HepG2 (cell line): ENCODE results near the gene CAPN14. TPM values are rescaled to one million over a fixed set of nuclear protein-coding genes. Genes with fewer than 3 reads are reported as not detected.

Experiments used
- ATAC-seq: fragments of 200-7000 bp; cut with Tn5 transposase; 3 replicates; pipeline ENCODE4 v1.9.1; 2020; ENCODE audit warnings: mild to moderate bottlenecking, moderate library complexity
- BruUV-seq: library from RNA; stranded (reverse); fragments of 400-500 nt; replicated peaks from 2 replicates; lab custom pipeline; 2021; lab: Mats Ljungman, UMichigan
- CTCF ChIA-PET: fragments of 300-600 bp; formaldehyde crosslinking; extraction: SDS; loops from one replicate; lab custom pipeline; 2021; ENCODE audit warnings: low total read pairs, inconsistent platforms, low intra/inter-chr PET ratio; lab: Yijun Ruan, JAX
- POLR2A ChIA-PET: fragments of 350-600 bp; sonication (Branson Sonifier 250); formaldehyde crosslinking; loops from one replicate; lab custom pipeline; 2020; ENCODE audit warnings: antibody characterized with exemption, inconsistent platforms; lab: Yijun Ruan, JAX
- DNase-seq: peaks from one replicate; pipeline ENCODE4 v3.0.0-alpha.2; 2015; ENCODE audit warnings: low spot score
- FAIRE-seq: peaks from 3 replicates; lab custom pipeline; 2011; peaks lifted over from hg19 to GRCh38; lab: Jason Lieb, UNC
- H2AFZ ChIP-seq: one replicate; pipeline ENCODE4 v1.6.1; 2011; ENCODE audit warnings: low read length, inconsistent platforms
- H3K27ac ChIP-seq: fragments of 300-600 bp; 3 replicates; pipeline ENCODE4 v1.8.0; 2011; ENCODE audit warnings: mixed run types, mild to moderate bottlenecking, mixed read lengths, low read length, inconsistent platforms; ENCODE audit not compliant: insufficient read depth; ENCODE audit errors: extremely low read length
- H3K27me3 ChIP-seq, 2 experiments: fragments of 200-600 bp in 1 of 2; 2 replicates in 1 of 2; 3 replicates in 1 of 2; pipeline versions ENCODE4 v1.6.0 to v1.8.0; 2011; ENCODE audit warnings: low read length in 2 of 2, mild to moderate bottlenecking in 2 of 2, moderate library complexity in 2 of 2, inconsistent platforms in 1 of 2; ENCODE audit not compliant: insufficient read depth in 2 of 2, control insufficient read depth in 1 of 2
- H3K36me3 ChIP-seq, 2 experiments: fragments of 200-600 bp in 1 of 2; replicated peaks in 1 of 2; 2 replicates in 1 of 2; 3 replicates in 1 of 2; pipeline versions ENCODE4 v1.5.1 to v1.8.0; 2011; ENCODE audit warnings: low read length in 2 of 2, inconsistent platforms in 1 of 2; ENCODE audit not compliant: insufficient read depth in 2 of 2, control insufficient read depth in 1 of 2
- H3K4me1 ChIP-seq: 2 replicates; pipeline ENCODE4 v1.5.1; 2012; ENCODE audit warnings: low read length, inconsistent platforms; ENCODE audit not compliant: insufficient read depth
- H3K4me2 ChIP-seq: 2 replicates; pipeline ENCODE4 v1.6.0; 2011; ENCODE audit warnings: low read depth, low read length, inconsistent platforms
- H3K4me3 ChIP-seq, 3 experiments: fragments of 200-600 bp in 1 of 3; sonication (generic), shearing (Covaris generic) in 1 of 3; replicated peaks in 1 of 3; 2 replicates each; pipeline ENCODE4 v1.5.1; 2011 to 2016; ENCODE audit warnings: low read length in 3 of 3, inconsistent platforms in 2 of 3, low read depth in 2 of 3, mild to moderate bottlenecking in 2 of 3, control low read depth in 1 of 3, mixed read lengths in 1 of 3; ENCODE audit not compliant: insufficient read depth in 1 of 3
- H3K79me2 ChIP-seq: one replicate; pipeline ENCODE4 v1.6.1; 2011; ENCODE audit warnings: low read length, inconsistent platforms; ENCODE audit not compliant: insufficient read depth
- H3K9ac ChIP-seq: 2 replicates; pipeline ENCODE4 v1.6.0; 2011; ENCODE audit warnings: mild to moderate bottlenecking, low read depth, low read length, inconsistent platforms; ENCODE audit not compliant: insufficient read depth
- H3K9me3 ChIP-seq: 2 replicates; pipeline ENCODE4 v1.5.1; 2012; ENCODE audit warnings: mild to moderate bottlenecking, low read length
- H4K20me1 ChIP-seq: 2 replicates; pipeline ENCODE4 v1.6.0; 2011; ENCODE audit warnings: inconsistent platforms, mild to moderate bottlenecking, low read length, moderate library complexity; ENCODE audit not compliant: insufficient read depth
- ATF3 ChIP-seq: sonication (generic); formaldehyde crosslinking; IDR thresholded peaks from 2 replicates; pipeline ENCODE4 v1.4.0; 2020; ENCODE audit warnings: missing genetic modification reagents
- GABPB1 ChIP-seq: IDR thresholded peaks from 2 replicates; pipeline ENCODE4 v1.6.1; 2016; ENCODE audit warnings: mild to moderate bottlenecking, missing genetic modification reagents, moderate library complexity, missing compliant biosample characterization
- KDM3A ChIP-seq: IDR thresholded peaks from 2 replicates; pipeline ENCODE4 v1.6.1; 2018; ENCODE audit warnings: low read depth, missing compliant biosample characterization
- POGK ChIP-seq: sonication (generic); formaldehyde crosslinking; conservative IDR thresholded peaks from 2 replicates; pipeline ENCODE4 v1.8.0; 2022; ENCODE audit warnings: mild to moderate bottlenecking, moderate library complexity, missing genetic modification reagents
- UBTF ChIP-seq: sonication (generic); formaldehyde crosslinking; IDR thresholded peaks from 2 replicates; pipeline ENCODE4 v1.4.0; 2020; ENCODE audit warnings: mild to moderate bottlenecking, missing genetic modification reagents
- ZBTB44 ChIP-seq: sonication (generic); formaldehyde crosslinking; IDR thresholded peaks from 2 replicates; pipeline ENCODE4 v1.4.0; 2020; ENCODE audit warnings: missing genetic modification reagents
- ZFP36L1 ChIP-seq: sonication (generic); formaldehyde crosslinking; IDR thresholded peaks from 2 replicates; pipeline ENCODE4 v1.8.0; 2022; ENCODE audit warnings: mild to moderate bottlenecking, missing genetic modification reagents, moderate library complexity
- ZFP91 ChIP-seq: sonication (generic); formaldehyde crosslinking; IDR thresholded peaks from 2 replicates; pipeline ENCODE4 v1.9.0; 2022; ENCODE audit warnings: missing genetic modification reagents, mild to moderate bottlenecking, borderline replicate concordance
- ZNF10 ChIP-seq: sonication (generic); formaldehyde crosslinking; IDR thresholded peaks from 2 replicates; pipeline ENCODE4 v1.4.0; 2020; ENCODE audit warnings: mild to moderate bottlenecking, low read depth, missing genetic modification reagents, borderline replicate concordance
- ZNF256 ChIP-seq: sonication (generic); formaldehyde crosslinking; conservative IDR thresholded peaks from 2 replicates; pipeline ENCODE4 v1.4.0; 2020; ENCODE audit warnings: missing genetic modification reagents
- ZNF468 ChIP-seq: sonication (generic); formaldehyde crosslinking; IDR thresholded peaks from 2 replicates; pipeline ENCODE4 v1.8.0; 2022; ENCODE audit warnings: mild to moderate bottlenecking, moderate library complexity, missing genetic modification reagents
- ZNF766 ChIP-seq: sonication (generic); formaldehyde crosslinking; IDR thresholded peaks from 2 replicates; pipeline ENCODE4 v1.5.0; 2020; ENCODE audit warnings: missing genetic modification reagents, borderline replicate concordance
- ZNF781 ChIP-seq: sonication (generic); formaldehyde crosslinking; IDR thresholded peaks from 2 replicates; pipeline ENCODE4 v1.5.1; 2020; ENCODE audit warnings: borderline replicate concordance, mild to moderate bottlenecking, missing genetic modification reagents; ENCODE audit errors: not compliant biosample characterization
- ZNF782 ChIP-seq: sonication (generic); formaldehyde crosslinking; IDR thresholded peaks from 2 replicates; pipeline ENCODE4 v1.4.0; 2020; ENCODE audit warnings: missing genetic modification reagents, mild to moderate bottlenecking, borderline replicate concordance
- ZNF792 ChIP-seq: IDR thresholded peaks from 2 replicates; pipeline ENCODE4 v1.6.1; 2016
- WGBS: methylation state at CpG from one replicate; pipeline ENCODE4 v1.1.6; 2017; ENCODE audit warnings: low lambda C conversion rate; 5-methylcytosine and 5-hydroxymethylcytosine counted together
- in situ Hi-C: cut with HindIII; loops from 2 replicates; pipeline ENCODE4 v1.10.0; 2017; ENCODE audit warnings: low pct_unique_long_range_greater_than_20kb; ENCODE audit not compliant: extremely low pct_ligation_motif_present
- intact Hi-C: fragments of 100-400 bp; cut with micrococcal nuclease; formaldehyde crosslinking; loops from one replicate; pipeline ENCODE4 v1.10.0; 2022; ENCODE audit not compliant: unreplicated experiment
- polyA plus RNA-seq, 8 experiments: library from polyadenylated mRNA; depleted of rRNA in 3 of 8; stranded (reverse) in 7 of 8; unstranded in 1 of 8; fragments of >200 nt; fragmentation: Illumina TruSeq in 4 of 8; extraction: Trizol in 4 of 8; gene quantifications; 2 replicates each; pipeline versions ENCODE4 v1.2.1 to v1.2.3, GENCODE V29; 2011 to 2016; ENCODE audit warnings: low read depth in 4 of 8, missing spikeins in 1 of 8, mixed read lengths in 1 of 8; ENCODE audit not compliant: insufficient read depth in 1 of 8
- total RNA-seq, 5 experiments: library from RNA; depleted of rRNA; stranded (reverse); fragments of >200 nt; fragmentation: Illumina TruSeq; extraction: Trizol; gene quantifications; 2 replicates each; pipeline ENCODE4 v1.2.3, GENCODE V29; 2016; ENCODE audit warnings: low read depth in 1 of 5

CAPN14 gene
- total and polyA plus RNA-seq, 2 of the 13 experiments (the other 11 are each of a cell fraction or from before 2014, with no cell fraction given): not detected

GRCh38 chr2:31124904-31125303, 92.4 kb downstream of the CAPN14 start:
- no peaks in the 10 kb centered on the region for H3K4me1 ChIP-seq
- no peak for DNase-seq
- BruUV-seq: no TSS peak
- intact Hi-C loops: no loop called here
- no peaks in the 10 kb centered on the region for H3K36me3 ChIP-seq
- H2AFZ ChIP-seq: no peak overlapping the region
- H3K4me3 ChIP-seq: no peak overlapping the region
- no peaks in the 10 kb centered on the region for H4K20me1 ChIP-seq
- no peak overlapping the region for H3K27ac ChIP-seq
- WGBS: 32% methylated on average over 4 of the region's 4 CpGs
- no peak for FAIRE-seq
- H3K4me2 ChIP-seq: no peak overlapping the region
- no peak overlapping the region for H3K9ac ChIP-seq
- H3K27me3 ChIP-seq: peaks cover 0 to 10% of the 10 kb centered on the region in 2 experiments; a peak in 2 of 5 replicates
- no peaks in the 10 kb centered on the region for H3K79me2 ChIP-seq
- no peak for ATAC-seq
- H3K9me3 ChIP-seq: no peaks in the 10 kb centered on the region
- CTCF ChIA-PET: no interaction called here
- in situ Hi-C loops: no loop called here
- TF ChIP-seq ZNF782 (CRISPR knock-in tag) (no peak), ZNF781 (CRISPR knock-in tag) (no peak), ZBTB44 (CRISPR knock-in tag) (no peak), ZFP36L1 (no peak), ATF3 (CRISPR knock-in tag) (no peak), ZNF10 (CRISPR knock-in tag) (no peak), ZNF256 (CRISPR knock-in tag) (no peak), UBTF (no peak), POGK (CRISPR knock-in tag) (no peak), KDM3A (CRISPR knock-in tag) (no peak), ZNF468 (CRISPR knock-in tag) (no peak), ZNF792 (CRISPR knock-in tag) (no peak), ZNF766 (CRISPR knock-in tag) (no peak), ZFP91 (no peak), GABPB1 (no peak)
- POLR2A ChIA-PET: no interaction called here
